COR-L47 (cell line): ENCODE measurements around the gene ZBED1.

ENCODE experiments used
- DNase-seq: peaks from one replicate; lab custom pipeline; 2025; lab: John Stamatoyannopoulos, UW

ZBED1 gene

GRCh38 chrX:2452799-2453198 is 48.0 kb downstream of the ZBED1 start:
- no peak for DNase-seq

- DNase-seq = no peak
Observed at GRCh38 chrX:2452317-2452784, 48.4 kb downstream of the ZBED1 start.

GRCh38 chrX:2451501-2452316 is 49.1 kb downstream of the ZBED1 start:
- no peak for DNase-seq

GRCh38 chrX:2450681-2451080 is 50.1 kb downstream of the ZBED1 start:
- DNase-seq = no peak

GRCh38 chrX:2449135-2449886 is 51.5 kb downstream of the ZBED1 start:
- DNase-seq = no peak

GRCh38 chrX:2447484-2447883 is 53.3 kb downstream of the ZBED1 start:
- no peak for DNase-seq

- no peak for DNase-seq
Observed at GRCh38 chrX:2446815-2447214, 54.0 kb downstream of the ZBED1 start.

GRCh38 chrX:2445662-2446623 is 54.8 kb downstream of the ZBED1 start:
- no peak for DNase-seq

GRCh38 chrX:2442694-2443093 is 58.1 kb downstream of the ZBED1 start:
- no peak for DNase-seq

- no peak for DNase-seq
Observed at GRCh38 chrX:2441466-2441865, 59.3 kb downstream of the ZBED1 start.

GRCh38 chrX:2439613-2440012 is 61.2 kb downstream of the ZBED1 start:
- no peak for DNase-seq
